ENCODE data around the gene CYP19A1.

Gene CYP19A1

GRCh38 chr15:51253366-51253765 is 85.0 kb downstream of the CYP19A1 start:
- in situ Hi-C loops (cut with MboI; ENCODE audit: low sequenced_read_pairs, unreplicated experiment) = no loop called here
- TF ChIP-seq CTCF (IDR thresholded peaks at IDR 0.05; ENCODE audit: borderline replicate concordance, control extremely low read depth, extremely low read depth, insufficient read depth, missing control alignments) = no peak
- DNase-seq (ENCODE audit: low spot score) = no peak

- in situ Hi-C loops (cut with MboI; ENCODE audit: low sequenced_read_pairs, unreplicated experiment) = no loop called here
These were observed 85.7 kb downstream of the CYP19A1 start for GRCh38 chr15:51252671-51253070.

GRCh38 chr15:51251556-51251955 is 86.8 kb downstream of the CYP19A1 start:
- in situ Hi-C loops (cut with MboI; ENCODE audit: low sequenced_read_pairs, unreplicated experiment) = no loop called here
- DNase-seq (ENCODE audit: low spot score) = no peak
- no peak for TF ChIP-seq CTCF (IDR thresholded peaks at IDR 0.05; ENCODE audit: borderline replicate concordance, control extremely low read depth, extremely low read depth, insufficient read depth, missing control alignments)

More at GRCh38 chr15:51252671-51253070, 85.7 kb downstream of the CYP19A1 start:
- no peak for TF ChIP-seq CTCF (IDR thresholded peaks at IDR 0.05; ENCODE audit: borderline replicate concordance, control extremely low read depth, extremely low read depth, insufficient read depth, missing control alignments)
- no peak for DNase-seq (ENCODE audit: low spot score)

GRCh38 chr15:51250217-51251011 is 88.0 kb downstream of the CYP19A1 start:
- in situ Hi-C loops (cut with MboI; ENCODE audit: low sequenced_read_pairs, unreplicated experiment) = no loop called here
- DNase-seq (ENCODE audit: low spot score) = no peak
- TF ChIP-seq CTCF (IDR thresholded peaks at IDR 0.05; ENCODE audit: borderline replicate concordance, control extremely low read depth, extremely low read depth, insufficient read depth, missing control alignments) = no peak

GRCh38 chr15:51245628-51246027 is 92.8 kb downstream of the CYP19A1 start:
- no peak for TF ChIP-seq CTCF (IDR thresholded peaks at IDR 0.05; ENCODE audit: borderline replicate concordance, control extremely low read depth, extremely low read depth, insufficient read depth, missing control alignments)
- no peak for DNase-seq (ENCODE audit: low spot score)
- in situ Hi-C loops (cut with MboI; ENCODE audit: low sequenced_read_pairs, unreplicated experiment) = no loop called here

GRCh38 chr15:51244423-51244869 is 94.0 kb downstream of the CYP19A1 start:
- in situ Hi-C loops (cut with MboI; ENCODE audit: low sequenced_read_pairs, unreplicated experiment) = no loop called here
- TF ChIP-seq CTCF (IDR thresholded peaks at IDR 0.05; ENCODE audit: borderline replicate concordance, control extremely low read depth, extremely low read depth, insufficient read depth, missing control alignments) = no peak
- DNase-seq (ENCODE audit: low spot score) = peak; percentile 40

Data from GM13976 (cell line).